HCT116 (cell line): Measurements from ENCODE around the gene SLC6A12. TPM values are rescaled to one million over a fixed set of nuclear protein-coding genes. Genes with fewer than 3 reads are reported as not detected.

Source experiments
- ATAC-seq: fragments of 200-7000 bp; cut with Tn5 transposase; 2 replicates; pipeline ENCODE4 v1.9.1; 2020; ENCODE audit warnings: mild to moderate bottlenecking, moderate library complexity
- BruUV-seq: library from RNA; stranded (reverse); fragments of 400-500 nt; replicated peaks from 2 replicates; lab custom pipeline; 2021; lab: Mats Ljungman, UMichigan
- CTCF ChIA-PET: fragments of 300-600 bp; sonication (Branson Sonifier 250); formaldehyde crosslinking; loops from one replicate; lab custom pipeline; 2021; ENCODE audit warnings: antibody characterized with exemption; lab: Charles Lee
- POLR2A ChIA-PET: fragments of 300-600, 350-600 bp; sonication (Branson Sonifier 250); formaldehyde crosslinking; loops from one replicate; lab custom pipeline; 2021; ENCODE audit warnings: antibody characterized with exemption; lab: Charles Lee
- RAD21 ChIA-PET, 2 experiments: fragments of 300-600 bp; sonication (Branson Sonifier 250); formaldehyde crosslinking; loops; one replicate each; lab custom pipeline; 2023; ENCODE audit warnings: low total read pairs in 2 of 2; ENCODE audit not compliant: uncharacterized antibody in 2 of 2, unreplicated experiment in 2 of 2, low non-redundant PET in 1 of 2; lab: Charles Lee
- DNase-seq: peaks from one replicate; pipeline ENCODE4 v3.0.0-alpha.2; 2010; ENCODE audit warnings: low read depth, low spot score
- H2AFZ ChIP-seq: fragments of 200-600 bp; shearing (Covaris generic), sonication (generic); 2 replicates; pipeline ENCODE4 v1.6.1; 2017; ENCODE audit warnings: low read depth, mixed run types, mixed read lengths, antibody characterized with exemption, low read length; ENCODE audit not compliant: poor library complexity, severe bottlenecking
- H3K27ac ChIP-seq: 2 replicates; pipeline ENCODE4 v1.5.1; 2012; ENCODE audit warnings: low read depth, low read length
- H3K27me3 ChIP-seq: fragments of 200-600 bp; sonication (generic); 2 replicates; pipeline ENCODE4 v1.6.1; 2016; ENCODE audit warnings: mixed run types, low read length, mixed read lengths; ENCODE audit not compliant: insufficient read depth
- H3K36me3 ChIP-seq, 2 experiments: fragments of 200-500 bp in 1 of 2; fragments of 200-600 bp in 1 of 2; sonication (Bioruptor generic) in 1 of 2; sonication (generic) in 1 of 2; 2 replicates each; pipeline versions ENCODE4 v1.5.1 to v1.6.1; 2014 to 2016; ENCODE audit warnings: low read length in 2 of 2, inconsistent platforms in 1 of 2, mixed read lengths in 1 of 2, mixed run types in 1 of 2; ENCODE audit not compliant: insufficient read depth in 2 of 2, control insufficient read depth in 1 of 2
- H3K4me1 ChIP-seq, 2 experiments: fragments of 200-600 bp in 1 of 2; sonication (generic) in 1 of 2; 2 replicates each; pipeline versions ENCODE4 v1.5.1 to v1.6.1; 2012 to 2017; ENCODE audit warnings: low read length in 2 of 2, inconsistent platforms in 1 of 2, mild to moderate bottlenecking in 1 of 2, mixed read lengths in 1 of 2, mixed run types in 1 of 2, moderate library complexity in 1 of 2; ENCODE audit not compliant: insufficient read depth in 2 of 2, control insufficient read depth in 1 of 2
- H3K4me2 ChIP-seq: fragments of 200-600 bp; sonication (generic); 2 replicates; pipeline ENCODE4 v1.6.1; 2017; ENCODE audit warnings: mixed run types, low read length, mixed read lengths
- H3K4me3 ChIP-seq, 2 experiments: fragments of 200-600 bp in 1 of 2; sonication (generic) in 1 of 2; replicated peaks in 1 of 2; 2 replicates each; pipeline ENCODE4 v1.5.1; 2011 to 2016; ENCODE audit warnings: low read length in 2 of 2, control low read depth in 1 of 2, low read depth in 1 of 2, mild to moderate bottlenecking in 1 of 2, mixed read lengths in 1 of 2, mixed run types in 1 of 2
- H3K79me2 ChIP-seq: fragments of 200-600 bp; sonication (generic); 2 replicates; pipeline ENCODE4 v1.6.1; 2017; ENCODE audit warnings: mild to moderate bottlenecking, mixed run types, low read length, moderate library complexity, mixed read lengths; ENCODE audit not compliant: insufficient read depth
- H3K9ac ChIP-seq: fragments of 200-600 bp; sonication (generic); 2 replicates; pipeline ENCODE4 v1.6.1; 2016; ENCODE audit warnings: low read length, mixed read lengths
- H3K9me2 ChIP-seq: fragments of 200-600 bp; sonication (generic), shearing (Covaris generic); 2 replicates; pipeline ENCODE4 v1.6.1; 2017; ENCODE audit warnings: mixed run types, mild to moderate bottlenecking, moderate library complexity; ENCODE audit not compliant: insufficient read depth
- H3K9me3 ChIP-seq, 2 experiments: fragments of 200-500 bp in 1 of 2; fragments of 200-600 bp in 1 of 2; sonication (Bioruptor generic) in 1 of 2; sonication (generic) in 1 of 2; 2 replicates each; pipeline ENCODE4 v1.6.1; 2014 to 2017; ENCODE audit warnings: low read length in 2 of 2, mixed read lengths in 2 of 2, inconsistent platforms in 1 of 2, low read depth in 1 of 2, mild to moderate bottlenecking in 1 of 2, mixed run types in 1 of 2, moderate library complexity in 1 of 2; ENCODE audit not compliant: control insufficient read depth in 1 of 2, insufficient read depth in 1 of 2
- H4K20me1 ChIP-seq: fragments of 200-600 bp; sonication (generic), shearing (Covaris generic); 2 replicates; pipeline ENCODE4 v1.6.1; 2017; ENCODE audit warnings: mixed run types, mild to moderate bottlenecking, moderate library complexity; ENCODE audit not compliant: insufficient read depth
- CBX3 ChIP-seq: IDR thresholded peaks from 2 replicates; pipeline ENCODE4 v1.6.1; 2012; ENCODE audit warnings: low read depth
- CEBPB ChIP-seq: IDR thresholded peaks from 2 replicates; pipeline ENCODE4 v1.6.1; 2012; ENCODE audit warnings: low read depth
- ELF1 ChIP-seq: IDR thresholded peaks from 2 replicates; pipeline ENCODE4 v1.6.1; 2012; ENCODE audit warnings: low read depth, borderline replicate concordance
- EZH2phosphoT487 ChIP-seq: fragments of 200-600 bp; IDR thresholded peaks from 2 replicates; pipeline ENCODE4 v1.6.1; 2018; ENCODE audit warnings: antibody characterized with exemption, borderline replicate concordance
- JUND ChIP-seq: IDR thresholded peaks from 2 replicates; pipeline ENCODE4 v1.6.1; 2012
- POLR2A ChIP-seq: IDR thresholded peaks from 2 replicates; pipeline ENCODE4 v1.7.0; 2011; ENCODE audit warnings: borderline replicate concordance; ENCODE audit not compliant: insufficient read depth, insufficient read length; ENCODE audit errors: extremely low read depth
- RAD21 ChIP-seq: IDR thresholded peaks from 2 replicates; pipeline ENCODE4 v1.6.1; 2012; ENCODE audit warnings: low read depth, mild to moderate bottlenecking
- SP1 ChIP-seq: IDR thresholded peaks from 2 replicates; pipeline ENCODE4 v1.6.1; 2012; ENCODE audit warnings: low read depth
- YY1 ChIP-seq: IDR thresholded peaks from 2 replicates; pipeline ENCODE4 v1.6.1; 2011; ENCODE audit warnings: low read length, low read depth, moderate library complexity, mild to moderate bottlenecking; ENCODE audit not compliant: insufficient replicate concordance; ENCODE audit errors: extremely low read depth
- ZNF274 ChIP-seq: fragments of 200-500 bp; sonication (Bioruptor generic); IDR thresholded peaks from 2 replicates; pipeline ENCODE4 v1.6.1; 2014; ENCODE audit warnings: mild to moderate bottlenecking, low read depth, low read length, inconsistent platforms
- intact Hi-C: fragments of 100-400 bp; cut with micrococcal nuclease; formaldehyde crosslinking; loops from 2 replicates; pipeline ENCODE4 v1.10.0; 2022
- total RNA-seq: library from RNA; stranded (reverse); gene quantifications from one replicate; pipeline ENCODE4 v1.2.1, GENCODE V29; 2021; ENCODE audit not compliant: unreplicated experiment
- TF ChIP-seq, protein P1 (sequence below): IDR thresholded peaks from 2 replicates; pipeline ENCODE4 v1.6.1; 2012

SLC6A12 gene
- total RNA-seq, 1 experiment from 2014 or later: 0.64 TPM

GRCh38 chr12:157644-158043, 56.3 kb downstream of the SLC6A12 start:
- ChIA-PET RAD21 (no interaction called here), POLR2A (no interaction called here), CTCF (no interaction called here)
- Histone ChIP-seq H3K4me3 (no peak overlapping the region), H3K4me2 (no peak overlapping the region), H3K9me2 (no peaks in the 10 kb centered on the region), H3K9me3 (no peaks in the 10 kb centered on the region), H3K4me1 (peaks cover 0 to 8% of the 10 kb centered on the region in 2 experiments; a peak in 1 of 4 replicates), H3K27me3 (peaks cover 4% of the 10 kb centered on the region; the same call in 1 of the 2 replicates), H3K27ac (no peak overlapping the region), H4K20me1 (no peaks in the 10 kb centered on the region), H3K36me3 (no peaks in the 10 kb centered on the region), H3K79me2 (no peaks in the 10 kb centered on the region), H3K9ac (no peak overlapping the region), H2AFZ (no peak overlapping the region)
- BruUV-seq: no TSS peak
- intact Hi-C loops: no loop called here
- no peak for TF ChIP-seq ZNF274
- no peak for TF ChIP-seq RAD21
- no peak for TF ChIP-seq SP1
- TF ChIP-seq POLR2A: no peak
- TF ChIP-seq ELF1: no peak
- no peak for TF ChIP-seq CBX3
- ATAC-seq (no peak), DNase-seq (no peak)

DNA sequence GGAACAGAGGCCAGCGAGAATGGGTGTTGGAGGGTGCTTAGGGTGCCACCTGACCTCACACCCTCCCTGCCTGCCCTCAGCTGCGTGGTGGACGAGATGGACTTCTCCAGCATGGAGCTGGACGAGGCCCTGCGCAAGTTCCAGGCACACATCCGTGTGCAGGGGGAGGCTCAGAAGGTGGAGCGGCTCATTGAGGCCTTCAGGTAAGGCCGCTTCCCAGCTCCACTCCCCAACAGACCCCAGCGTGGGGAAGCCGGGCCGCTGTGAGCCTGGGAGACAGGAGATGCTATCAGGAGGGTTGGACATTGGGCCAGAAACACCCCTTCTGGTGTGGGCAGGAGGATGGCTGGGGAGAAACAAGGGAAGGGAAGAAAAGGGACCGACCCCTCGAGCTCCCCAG, 57.0 kb downstream of the SLC6A12 start:
- intact Hi-C loops: no loop called here
- H3K4me3 ChIP-seq: no peak overlapping the region
- no peak overlapping the region for H2AFZ ChIP-seq
- no peaks in the 10 kb centered on the region for H3K36me3 ChIP-seq
- DNase-seq (no peak), ATAC-seq (no peak)
- H3K27ac ChIP-seq: no peak overlapping the region
- H3K4me1 ChIP-seq: peaks cover 0 to 8% of the 10 kb centered on the region in 2 experiments; a peak in 1 of 4 replicates
- BruUV-seq: no TSS peak
- peaks cover 4% of the 10 kb centered on the region; the same call in 1 of the 2 replicates for H3K27me3 ChIP-seq
- H3K9me3 ChIP-seq: no peaks in the 10 kb centered on the region
- ChIA-PET CTCF (no interaction called here), RAD21 (no interaction called here), POLR2A (no interaction called here)
- TF ChIP-seq YY1: no peak
- TF ChIP-seq, protein P1, sequence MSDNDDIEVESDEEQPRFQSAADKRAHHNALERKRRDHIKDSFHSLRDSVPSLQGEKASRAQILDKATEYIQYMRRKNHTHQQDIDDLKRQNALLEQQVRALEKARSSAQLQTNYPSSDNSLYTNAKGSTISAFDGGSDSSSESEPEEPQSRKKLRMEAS: no peak
- TF ChIP-seq JUND: no peak
- no peak for TF ChIP-seq RAD21
- no peak for TF ChIP-seq POLR2A
- TF ChIP-seq CEBPB: no peak
- TF ChIP-seq EZH2phosphoT487: no peak
- no peaks in the 10 kb centered on the region for H3K9me2 ChIP-seq
- H3K9ac ChIP-seq: no peak overlapping the region
- H3K79me2 ChIP-seq: no peaks in the 10 kb centered on the region
- H3K4me2 ChIP-seq: no peak overlapping the region
- H4K20me1 ChIP-seq: no peaks in the 10 kb centered on the region
